Measurements from ENCODE around the gene LAMA5.
A peak's percentile ranks its signal among the peaks of the same experiment; 100 is the strongest.

Gene LAMA5

DNA sequence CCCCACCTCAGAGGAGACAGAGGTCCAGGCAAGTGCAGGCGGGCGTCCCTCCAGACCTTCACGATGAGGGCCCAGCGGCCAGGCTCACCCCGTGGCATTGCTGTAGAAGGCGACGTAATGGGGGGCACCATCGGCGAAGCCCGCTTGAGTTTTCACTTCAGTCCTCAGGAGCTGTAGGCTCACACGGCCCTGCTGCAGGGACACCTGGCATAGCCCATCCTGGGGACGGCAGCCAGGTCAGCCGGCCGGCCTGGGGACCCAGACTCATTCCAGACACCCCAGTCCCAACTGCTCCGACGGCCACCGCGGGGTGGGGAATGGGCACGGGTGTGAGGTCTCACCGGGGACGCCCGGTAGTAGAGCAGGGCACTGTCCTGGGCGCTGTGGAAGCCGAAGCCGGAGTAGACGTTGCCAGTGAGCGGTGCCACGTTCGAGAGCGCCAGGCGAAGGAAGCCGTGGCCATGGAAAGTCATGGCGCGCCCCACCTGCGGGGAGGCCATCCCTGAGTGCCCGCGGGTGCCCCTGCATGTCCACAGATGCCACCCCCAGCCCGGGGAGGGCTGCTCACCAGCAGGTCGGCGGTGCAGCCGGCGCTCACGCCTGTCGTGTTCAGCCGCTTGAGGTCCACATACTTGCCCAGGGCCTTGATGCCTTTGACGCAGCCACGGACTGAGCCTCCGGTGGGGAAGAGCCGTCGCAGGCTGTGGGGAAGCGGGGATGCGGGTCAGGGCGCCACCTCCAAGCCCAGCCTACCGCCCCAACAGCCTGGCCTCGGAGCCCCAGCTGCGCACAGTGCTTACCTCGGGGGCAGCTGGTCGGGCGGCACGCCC, 55.1 kb downstream of the LAMA5 start:
- no peak for DNase-seq

DNA sequence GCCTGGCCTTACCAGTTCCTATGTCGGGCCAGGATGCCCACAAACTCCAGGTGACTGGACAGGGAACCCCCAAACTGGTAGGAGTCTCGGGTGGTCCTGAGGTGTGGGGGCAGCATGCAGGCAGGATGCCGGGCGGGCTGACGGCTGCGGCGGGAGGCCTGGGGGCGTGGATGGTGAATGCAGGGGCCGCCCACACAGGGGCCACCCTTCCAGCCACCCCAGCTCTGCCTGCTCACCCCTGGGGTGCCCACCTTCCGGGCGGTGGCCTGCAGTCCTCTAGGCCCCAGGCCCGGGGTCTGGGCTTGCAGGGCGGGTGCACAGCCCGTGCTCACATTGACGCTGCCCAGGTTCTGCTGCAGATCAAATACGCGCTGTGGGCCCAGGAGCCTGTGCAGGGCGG, 56.0 kb downstream of the LAMA5 start:
- DNase-seq = no peak

DNA sequence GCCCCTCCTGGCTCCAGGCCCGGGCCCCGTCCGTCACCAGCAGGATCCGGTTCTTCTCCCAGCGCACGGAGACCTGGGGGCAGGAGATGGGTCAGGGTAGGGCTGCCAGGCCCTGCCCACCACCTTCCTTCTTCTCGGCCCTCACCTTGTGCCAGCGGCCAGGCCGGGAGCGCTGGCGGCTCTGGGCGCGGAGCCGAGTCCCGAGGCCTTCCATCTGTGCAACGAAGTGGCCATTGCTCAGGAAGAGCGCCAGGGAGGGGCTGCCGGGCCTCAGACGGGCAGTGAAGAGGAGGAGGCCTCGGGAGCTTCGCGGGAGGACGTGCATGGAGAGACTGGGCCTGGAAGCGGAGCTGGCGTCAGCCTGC, 56.4 kb downstream of the LAMA5 start:
- DNase-seq = no peak

DNA sequence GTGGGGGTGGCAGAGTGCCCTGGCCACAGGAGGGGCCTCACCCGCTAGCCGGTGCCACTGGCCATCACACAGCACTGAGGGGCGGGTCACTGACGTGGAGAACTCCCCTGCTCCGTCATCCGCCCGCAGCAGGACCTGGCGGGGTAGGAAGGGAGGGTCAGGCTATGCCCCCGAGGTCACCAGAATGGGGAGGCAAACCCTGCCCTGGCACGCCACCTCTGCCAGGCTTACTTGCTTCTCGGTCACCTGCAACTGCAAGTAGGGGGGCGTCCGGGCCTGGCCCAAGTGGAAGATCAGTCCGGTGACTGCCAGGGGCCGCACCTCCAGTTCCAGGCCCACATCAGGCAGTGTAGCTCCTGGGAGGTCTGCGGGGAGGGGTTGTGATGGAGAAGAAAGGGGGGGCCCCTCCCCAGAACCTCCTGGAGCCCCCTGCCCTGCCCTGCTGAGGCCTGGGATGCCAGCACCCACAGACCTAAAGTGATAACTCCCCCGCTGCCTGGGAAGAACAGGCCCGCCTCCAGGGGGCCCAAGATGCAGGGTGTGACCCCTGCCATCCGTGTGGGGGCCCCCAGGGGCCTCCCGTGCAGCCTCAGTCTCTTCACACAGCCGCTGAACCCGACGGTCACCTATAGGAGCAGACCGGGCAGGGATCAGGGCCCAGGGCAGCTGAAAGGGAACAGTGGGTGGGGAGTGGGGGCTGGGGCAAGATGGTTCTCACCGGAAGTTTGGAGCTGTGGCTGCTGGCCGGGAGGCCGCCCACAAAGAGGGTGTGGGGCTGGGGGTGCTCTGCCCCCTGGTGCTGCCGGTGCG, 57.0 kb downstream of the LAMA5 start:
- no peak for DNase-seq

DNA sequence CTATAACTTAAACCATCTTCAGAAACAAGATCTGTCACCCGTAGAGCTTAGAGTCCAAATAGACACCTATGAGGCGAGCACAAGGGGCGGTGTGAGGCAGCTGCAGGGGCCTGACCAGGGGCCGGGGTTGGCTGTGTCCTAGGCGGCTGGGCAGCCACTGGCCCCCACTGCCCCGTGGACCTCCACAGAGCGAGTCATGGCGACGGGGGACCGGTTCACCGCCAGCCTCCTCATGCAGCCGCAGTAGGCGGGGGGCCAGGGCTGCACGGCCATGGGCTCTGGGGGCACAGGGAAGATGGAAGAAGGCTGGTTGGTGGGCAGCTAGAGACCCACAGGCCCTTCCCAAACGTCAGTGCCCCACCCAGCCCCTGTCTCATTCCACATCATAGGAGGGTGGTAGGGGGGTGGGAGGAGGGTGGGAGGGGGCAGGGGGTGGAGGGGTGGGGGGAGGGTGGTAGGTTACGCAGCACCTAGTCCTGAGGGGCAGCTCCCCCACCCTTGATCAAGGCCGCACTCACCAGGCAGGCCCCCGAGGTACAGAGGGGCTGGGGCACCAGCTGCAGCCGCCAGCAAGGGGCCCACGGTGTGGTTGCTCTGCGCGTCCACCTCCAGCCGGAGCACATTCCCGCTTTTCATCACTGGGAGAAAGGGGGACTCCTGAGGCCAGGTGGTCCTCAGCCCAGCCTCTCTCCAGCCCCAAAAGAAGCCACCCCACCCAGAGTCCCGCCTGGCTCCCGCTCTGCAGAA, 57.7 kb downstream of the LAMA5 start:
- DNase-seq = no peak

DNA sequence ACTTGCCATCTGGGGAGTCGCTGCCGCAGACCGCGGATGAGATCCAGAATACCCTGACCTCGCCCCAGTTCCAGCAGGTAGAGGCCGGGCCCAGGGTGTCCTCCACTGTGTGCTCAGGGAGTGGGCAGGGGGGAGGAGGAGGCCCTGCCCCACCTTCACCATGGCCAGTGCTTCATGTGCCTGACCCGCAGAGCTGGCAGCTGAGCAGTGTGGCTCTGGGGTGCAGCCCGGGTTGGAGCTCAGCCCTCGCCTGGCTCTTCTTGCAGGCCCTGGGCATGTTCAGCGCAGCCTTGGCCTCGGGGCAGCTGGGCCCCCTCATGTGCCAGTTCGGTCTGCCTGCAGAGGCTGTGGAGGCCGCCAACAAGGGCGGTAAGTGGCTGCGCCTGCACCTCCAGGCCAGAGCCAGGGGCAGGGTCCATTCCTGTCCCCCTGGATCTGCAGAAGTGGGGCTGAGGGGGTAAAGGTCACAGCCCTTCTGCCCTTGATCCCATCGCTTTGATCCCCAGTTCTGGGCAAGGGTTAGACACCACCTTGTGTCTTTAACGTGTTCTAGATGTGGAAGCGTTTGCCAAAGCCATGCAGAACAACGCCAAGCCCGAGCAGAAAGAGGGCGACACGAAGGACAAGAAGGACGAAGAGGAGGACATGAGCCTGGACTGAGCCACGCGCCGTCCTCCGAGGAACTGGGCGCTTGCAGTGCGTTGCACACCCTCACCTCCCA, 58.9 kb downstream of the LAMA5 start:
- no peak for DNase-seq

DNA sequence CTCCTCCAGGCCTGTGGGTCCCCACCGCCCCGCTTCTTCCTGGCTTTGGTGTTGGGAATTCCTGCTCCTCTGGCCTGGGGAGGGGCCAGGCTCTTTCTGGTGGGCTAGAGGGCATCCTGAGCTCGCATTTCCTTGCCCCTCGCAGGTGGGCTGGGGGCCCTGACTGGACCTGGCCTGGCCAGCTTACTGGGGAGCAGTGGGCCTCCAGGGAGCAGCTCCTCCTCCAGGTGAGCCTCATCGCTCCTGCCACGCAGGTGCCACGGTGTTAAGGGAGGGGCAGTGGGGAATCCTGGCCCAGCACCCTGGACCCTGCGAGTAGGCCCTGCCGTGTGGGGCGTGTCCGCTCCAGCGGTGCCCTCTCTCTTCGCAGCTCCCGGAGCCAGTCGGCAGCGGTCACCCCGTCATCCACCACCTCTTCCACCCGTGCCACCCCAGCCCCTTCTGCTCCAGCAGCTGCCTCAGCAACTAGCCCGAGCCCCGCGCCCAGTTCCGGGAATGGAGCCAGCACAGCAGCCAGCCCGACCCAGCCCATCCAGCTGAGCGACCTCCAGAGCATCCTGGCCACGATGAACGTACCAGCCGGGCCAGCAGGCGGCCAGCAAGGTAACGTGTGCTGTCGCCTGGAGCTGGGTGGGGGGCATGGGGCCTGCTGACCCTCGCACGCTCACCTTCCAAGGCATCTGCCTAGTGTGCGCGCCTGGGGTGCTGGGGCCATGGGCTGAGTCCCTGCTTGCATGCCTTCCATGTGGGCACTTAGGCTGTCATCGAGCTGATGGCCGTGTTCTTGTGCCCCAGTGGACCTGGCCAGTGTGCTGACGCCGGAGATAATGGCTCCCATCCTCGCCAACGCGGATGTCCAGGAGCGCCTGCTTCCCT, 59.6 kb downstream of the LAMA5 start:
- DNase-seq = no peak

DNA sequence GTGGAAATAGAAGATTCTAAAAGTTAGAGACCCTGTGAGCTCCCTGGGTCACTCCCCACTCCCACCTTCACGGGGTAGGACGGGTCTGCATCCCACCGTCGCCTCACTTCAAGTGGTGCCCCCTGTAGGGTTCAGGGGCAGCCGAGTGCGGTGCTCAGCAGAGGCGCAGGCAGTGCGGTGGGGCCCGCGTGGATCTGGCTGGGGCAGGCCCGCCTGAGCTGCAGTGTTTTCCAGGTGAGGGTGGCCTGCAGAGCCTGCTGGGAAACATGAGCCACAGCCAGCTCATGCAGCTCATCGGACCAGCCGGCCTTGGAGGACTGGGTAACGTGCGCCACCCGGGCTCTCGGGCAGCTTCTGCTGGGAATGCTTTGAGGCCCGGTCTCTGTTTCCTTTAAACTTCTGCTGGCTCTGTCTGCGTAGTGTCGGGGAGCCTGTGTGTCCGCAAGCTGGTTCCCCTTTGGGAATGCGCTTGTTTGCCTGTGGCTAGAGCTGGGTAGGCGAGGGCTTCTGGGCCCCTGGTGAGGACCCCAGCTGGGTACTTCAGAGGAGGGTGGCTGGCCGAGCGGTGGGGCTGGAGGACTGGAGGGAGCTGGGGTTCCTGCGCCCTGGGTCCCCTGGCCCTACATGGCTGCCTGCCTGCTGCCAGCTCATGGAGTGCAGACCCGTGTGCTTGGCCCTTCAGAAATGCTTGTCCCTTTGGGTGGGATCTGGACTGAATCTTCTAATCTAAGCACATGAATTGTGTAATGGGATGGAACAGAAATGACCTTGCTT, 60.5 kb downstream of the LAMA5 start:
- no peak for DNase-seq

DNA sequence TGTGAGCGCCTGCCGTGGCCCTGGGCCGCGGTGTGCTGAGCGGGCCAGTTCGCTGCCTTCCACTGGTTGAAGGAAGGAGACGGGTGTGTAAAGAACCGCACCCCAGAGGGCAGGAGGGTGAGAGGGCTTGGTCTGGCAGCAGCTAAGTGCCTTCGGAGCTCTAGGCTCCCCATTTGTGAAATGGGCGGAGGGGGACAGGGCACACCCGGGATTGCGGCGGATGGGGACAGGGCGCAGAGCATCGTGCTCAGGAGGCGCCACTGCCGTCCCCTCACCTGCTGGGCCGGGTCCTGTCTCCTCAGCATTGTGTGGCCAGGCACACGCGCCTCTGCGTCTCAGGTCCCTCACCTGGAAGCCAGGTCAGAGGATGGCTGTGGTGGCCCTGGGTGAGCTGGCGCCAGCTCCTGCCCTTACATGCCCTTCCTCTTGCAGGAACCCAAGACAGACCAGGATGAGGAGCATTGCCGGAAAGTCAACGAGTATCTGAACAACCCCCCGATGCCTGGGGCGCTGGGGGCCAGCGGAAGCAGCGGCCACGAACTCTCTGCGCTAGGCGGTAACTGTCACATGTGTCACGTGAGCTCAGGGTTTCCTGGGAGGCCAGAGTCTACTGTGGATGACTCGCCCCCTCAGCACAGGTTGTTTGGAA, 61.2 kb downstream of the LAMA5 start:
- DNase-seq = no peak

DNA sequence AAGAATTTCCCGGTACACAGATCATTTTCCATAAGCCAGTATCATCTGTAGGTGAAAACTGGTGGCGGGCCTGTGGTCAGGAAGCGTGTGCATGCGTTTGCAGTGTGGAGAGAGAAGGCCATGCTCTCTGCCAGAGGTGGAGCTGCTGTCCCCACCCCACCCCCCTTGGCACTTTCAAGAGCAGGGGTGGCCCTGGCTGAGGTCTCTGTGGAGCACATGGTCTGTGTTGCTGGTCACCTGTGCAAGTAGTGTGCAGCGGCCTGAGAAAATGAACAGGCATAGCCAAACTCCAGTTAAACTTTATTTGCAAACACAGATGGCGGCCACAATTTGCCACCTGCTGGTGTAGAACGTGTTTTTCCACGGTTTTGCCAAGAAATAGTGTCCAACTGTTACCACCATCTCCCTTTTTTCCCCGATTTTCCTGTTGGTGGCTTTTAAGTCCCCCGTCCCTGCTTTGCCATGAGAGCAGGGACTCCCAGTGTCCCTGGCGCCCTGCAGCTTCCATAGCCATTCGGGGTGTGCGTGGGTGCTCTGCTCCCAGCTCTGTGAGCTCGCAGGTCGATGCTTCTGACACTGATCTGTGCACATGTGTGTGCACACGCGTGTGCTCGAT, 61.9 kb downstream of the LAMA5 start:
- no peak for DNase-seq

DNA sequence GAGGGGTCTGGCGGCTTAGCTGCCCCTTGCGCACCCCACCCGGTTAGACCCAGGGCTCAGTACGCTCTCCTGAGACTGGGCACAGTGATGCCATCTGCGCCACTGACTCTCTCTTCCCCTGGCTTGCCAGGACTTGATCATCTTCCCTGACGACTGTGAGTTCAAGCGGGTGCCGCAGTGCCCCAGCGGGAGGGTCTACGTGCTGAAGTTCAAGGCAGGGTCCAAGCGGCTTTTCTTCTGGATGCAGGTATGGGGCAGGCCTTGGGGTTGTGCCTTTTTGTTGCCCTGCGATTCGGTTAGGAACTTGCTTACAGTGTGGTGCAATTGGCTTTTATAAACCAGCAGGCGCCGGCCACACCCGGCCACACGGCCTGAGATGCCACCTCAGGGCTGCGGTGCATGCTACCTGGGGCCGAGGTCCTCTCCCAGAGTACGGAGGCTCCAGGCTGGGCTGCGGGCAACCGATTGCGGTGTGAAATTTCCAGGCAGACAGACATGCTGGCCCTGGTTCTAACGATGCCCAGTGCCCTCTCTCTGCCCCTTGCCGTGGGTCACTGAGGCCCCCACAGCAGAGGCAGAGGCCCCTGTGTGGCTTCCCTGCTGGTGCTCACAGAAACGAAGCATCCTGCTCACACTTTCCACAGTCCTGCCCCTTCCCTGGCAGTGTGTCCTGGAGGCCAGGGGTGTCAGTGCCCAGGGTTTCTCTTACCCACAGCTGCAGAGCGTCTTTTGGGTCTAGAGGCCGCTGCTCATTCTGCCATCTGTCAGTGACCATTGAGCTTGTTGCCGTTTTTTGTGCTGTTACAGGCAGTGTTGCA, 62.6 kb downstream of the LAMA5 start:
- DNase-seq = no peak

DNA sequence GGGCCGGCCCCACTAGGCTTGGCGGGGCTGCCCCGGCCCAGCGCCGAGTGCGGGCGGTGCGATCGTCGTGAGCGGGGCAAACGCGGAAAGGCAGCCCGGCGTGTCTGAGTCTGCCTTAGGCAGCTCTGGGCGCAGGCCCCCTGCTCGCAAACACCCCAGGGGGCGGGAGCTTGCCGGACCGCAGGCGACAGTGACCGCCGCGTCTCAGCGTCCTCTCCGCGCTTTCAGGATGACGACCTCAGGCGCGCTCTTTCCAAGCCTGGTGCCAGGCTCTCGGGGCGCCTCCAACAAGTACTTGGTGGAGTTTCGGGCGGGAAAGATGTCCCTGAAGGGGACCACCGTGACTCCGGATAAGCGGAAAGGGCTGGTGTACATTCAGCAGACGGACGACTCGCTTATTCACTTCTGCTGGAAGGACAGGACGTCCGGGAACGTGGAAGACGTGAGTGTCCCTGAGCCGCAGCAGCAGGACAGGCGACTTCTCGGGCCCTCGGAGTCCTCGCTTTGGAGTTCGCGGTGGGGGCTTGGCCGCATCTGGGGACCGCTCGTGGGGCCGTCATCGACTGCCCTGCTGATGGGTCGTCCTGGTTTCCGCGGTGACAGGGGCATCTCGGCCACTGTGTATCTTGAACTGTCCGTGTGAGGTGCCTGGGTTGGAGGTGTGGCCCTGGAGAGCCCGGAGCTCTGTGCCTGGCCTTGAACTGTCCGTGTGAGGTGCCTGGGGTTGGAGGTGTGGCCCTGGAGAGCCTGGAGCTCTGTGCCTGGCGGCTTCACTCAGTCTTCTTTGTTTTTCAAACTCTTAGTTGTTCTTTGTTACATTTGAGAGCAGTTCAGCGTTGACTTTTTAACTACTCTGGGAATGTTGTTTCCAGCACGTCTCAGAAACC, 63.5 kb downstream of the LAMA5 start:
- no peak for DNase-seq

DNA sequence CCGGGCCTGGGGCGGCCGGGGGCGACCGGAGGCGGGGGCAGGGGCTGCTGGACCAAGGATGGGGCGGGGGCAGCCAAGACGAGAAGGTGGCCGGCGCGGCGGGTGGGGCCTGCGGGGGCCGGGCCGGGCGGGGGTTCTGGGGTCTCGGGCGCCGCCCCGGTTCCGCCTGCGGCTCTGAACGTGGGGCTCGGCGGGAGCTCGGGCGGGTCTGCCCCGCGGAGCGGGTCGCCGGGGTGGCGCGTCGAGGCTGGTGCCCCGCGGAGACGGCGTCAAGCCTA, 64.1 kb downstream of the LAMA5 start:
- no peak for DNase-seq

DNA sequence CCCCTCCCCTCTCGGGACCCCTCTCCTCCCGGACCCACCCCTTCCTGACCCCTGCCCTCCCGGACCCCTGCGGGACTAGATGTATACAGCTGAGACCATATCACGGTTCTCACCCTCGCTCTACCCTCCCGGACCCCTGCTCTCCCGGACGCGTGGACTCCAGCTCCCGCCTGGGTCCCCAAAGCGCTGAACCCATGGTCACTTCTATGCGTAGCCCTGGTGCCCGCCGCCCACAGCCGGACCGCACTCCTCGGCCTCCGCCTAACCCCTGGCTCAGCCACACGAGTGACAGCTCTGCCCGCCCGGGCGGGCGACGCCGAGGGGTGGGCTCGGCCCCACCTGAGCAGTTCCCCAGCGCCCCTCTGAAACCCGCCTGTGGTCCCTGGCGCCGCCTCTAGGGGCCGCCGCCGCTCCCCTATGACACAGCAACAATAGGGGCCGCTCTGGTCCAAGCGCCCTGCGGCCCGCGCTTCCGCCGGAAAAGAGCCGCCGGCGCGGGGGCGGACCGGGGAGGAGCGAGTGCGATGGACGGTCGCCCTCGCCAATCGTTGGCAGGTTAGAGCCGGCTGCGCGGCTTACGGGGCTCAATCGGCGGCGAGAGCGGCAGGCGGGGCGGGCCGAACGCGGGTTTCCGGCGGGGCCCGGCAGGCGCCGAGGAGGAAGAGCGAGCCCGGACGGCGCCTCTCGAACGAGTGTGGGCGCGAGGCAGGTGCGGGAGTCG, 64.6 kb downstream of the LAMA5 start, which contains the start of gene ADRM1:
Gene ADRM1, plus strand, starts transcription at position 657 of the 721 bp plus-strand sequence. CDS start 572 bp downstream, outside the sequence.
- DNase-seq = peak; percentile 98

DNA sequence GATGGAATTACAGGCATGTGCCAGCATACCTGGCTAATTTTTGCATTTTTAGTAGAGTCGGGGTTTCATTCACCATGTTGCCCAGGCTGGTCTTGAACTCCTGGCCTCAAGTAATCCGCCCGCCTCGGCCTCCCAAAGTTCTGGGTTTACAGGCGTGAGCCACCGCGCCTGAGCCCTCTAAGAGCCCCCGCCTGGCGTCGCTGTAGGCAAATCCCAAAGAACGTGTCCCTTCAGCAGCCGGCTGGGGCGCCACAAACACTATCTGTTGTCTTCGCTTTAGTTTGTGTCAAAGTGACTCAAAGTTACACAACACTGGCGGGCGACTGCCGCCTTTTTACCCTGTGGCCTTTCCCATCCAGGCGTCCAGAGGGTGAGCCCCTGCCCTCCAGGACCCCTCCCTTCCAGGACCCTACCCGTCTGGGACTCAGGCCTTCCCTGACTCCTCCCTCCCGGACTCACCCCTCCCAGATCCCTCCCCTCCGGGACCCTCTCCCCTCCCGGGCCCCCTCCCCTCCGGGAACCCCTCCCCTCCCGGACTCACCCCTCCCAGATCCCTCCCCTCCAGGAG, 65.3 kb downstream of the LAMA5 start:
- peak; percentile 95 for DNase-seq

DNA sequence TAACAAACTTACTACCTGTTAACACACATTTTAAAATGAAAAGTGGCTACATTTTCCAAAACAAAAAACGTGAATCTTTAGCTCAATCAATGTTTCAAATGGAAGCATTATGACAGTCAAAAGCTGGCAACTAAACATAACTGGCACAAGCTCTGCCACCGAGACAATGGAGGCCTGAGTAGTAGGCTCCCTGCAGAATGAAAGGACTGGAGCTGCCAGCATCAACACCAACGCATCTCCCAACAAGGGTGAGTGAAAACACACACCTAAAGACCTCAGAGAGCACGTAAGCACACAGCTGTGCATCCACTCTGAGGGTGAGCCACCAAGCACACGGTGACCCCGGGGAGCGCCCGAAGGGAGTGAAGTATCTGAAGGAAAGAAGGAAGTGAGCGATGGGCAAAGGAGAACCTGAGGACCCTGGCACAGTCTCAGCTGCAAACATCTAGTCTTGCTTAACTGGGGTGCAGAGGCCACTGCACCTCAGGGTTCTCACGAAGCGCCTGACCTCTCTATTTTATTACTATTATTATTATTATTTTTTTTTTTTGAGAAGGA, 65.9 kb downstream of the LAMA5 start:
- DNase-seq = no peak

DNA sequence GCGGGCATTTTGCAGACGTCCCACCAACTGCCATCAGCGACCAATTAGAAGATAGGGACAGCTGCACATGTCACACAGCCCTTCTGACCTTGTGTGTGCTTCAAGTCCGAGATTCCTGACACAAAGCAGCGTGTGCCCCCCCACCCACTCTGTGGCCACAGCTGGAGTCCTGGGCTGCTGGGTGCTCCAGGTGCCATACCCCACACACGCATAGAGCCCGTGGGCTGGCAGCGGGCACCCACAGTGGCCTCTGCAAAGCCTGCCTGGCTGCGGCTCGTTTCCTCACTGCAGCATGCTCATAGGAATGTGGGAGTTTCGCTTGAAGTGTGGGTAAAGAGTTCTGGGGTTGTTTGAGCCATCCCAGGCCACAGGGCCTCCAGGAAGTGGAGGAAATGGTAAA, 66.8 kb downstream of the LAMA5 start:
- no peak for DNase-seq

All from SHP77 treated with DMSO at 0.1 percent for 48 hours (cell line).